ENCODE data around the gene CEPT1. TPM values are rescaled to one million over a fixed set of nuclear protein-coding genes. Genes with fewer than 3 reads are reported as not detected.

The CEPT1 gene
- total RNA-seq, 1 experiment from 2014 or later: 34.2 TPM

DNA sequence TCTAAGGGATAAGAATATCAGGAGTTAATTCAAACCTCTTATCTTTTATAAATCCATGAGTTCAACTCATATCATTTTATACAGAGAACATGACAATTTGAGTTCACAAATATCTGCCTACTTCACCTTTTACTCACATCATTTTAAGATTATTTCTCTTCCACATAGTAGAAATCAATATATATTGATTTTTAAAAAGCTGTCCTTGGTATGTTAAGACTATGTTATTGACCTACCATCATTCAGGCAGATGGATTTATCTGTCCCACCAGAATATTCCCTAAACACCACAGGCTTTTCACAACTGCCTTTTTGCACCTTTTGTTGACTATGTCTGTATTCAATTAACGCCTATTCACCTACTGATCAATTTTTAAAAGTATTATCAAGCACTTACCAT is 13.7 kb upstream of the CEPT1 start:
- H3K27ac ChIP-seq (ENCODE audit: low read depth, low read length): no peak overlapping the region
- POLR2A ChIA-PET: no interaction called here
- H2AFZ ChIP-seq (ENCODE audit: low read depth, low read length, poor library complexity, severe bottlenecking): no peak overlapping the region
- no peak overlapping the region for H3K9ac ChIP-seq (ENCODE audit: low read length)
- DNase-seq (ENCODE audit: low read depth, low spot score) (no peak), ATAC-seq (no peak)
- no peaks in the 10 kb centered on the region for H3K27me3 ChIP-seq (ENCODE audit: insufficient read depth, low read length)
- CTCF ChIA-PET: no interaction called here
- no peaks in the 10 kb centered on the region for H4K20me1 ChIP-seq (ENCODE audit: insufficient read depth)
- H3K9me3 ChIP-seq (ENCODE audit: control insufficient read depth in 1 of 2, insufficient read depth in 1 of 2, low read depth in 1 of 2, low read length in 2 of 2): no peaks in the 10 kb centered on the region
- no peak overlapping the region for H3K4me3 ChIP-seq (replicated peaks in 1 of 2; ENCODE audit: low read depth in 1 of 2, low read length in 2 of 2)
- no peaks in the 10 kb centered on the region for H3K9me2 ChIP-seq (ENCODE audit: insufficient read depth)
- H3K79me2 ChIP-seq (ENCODE audit: insufficient read depth, low read length): no peaks in the 10 kb centered on the region
- intact Hi-C loops (cut with micrococcal nuclease): no loop called here
- no peak overlapping the region for H3K4me2 ChIP-seq (ENCODE audit: low read length)
- TF ChIP-seq FOSL1 (IDR thresholded peaks at IDR 0.05; ENCODE audit: low read depth): no peak
- TF ChIP-seq CBX3 (IDR thresholded peaks at IDR 0.05; ENCODE audit: low read depth): no peak
- no peak for TF ChIP-seq ATF3 (IDR thresholded peaks at IDR 0.05)
- no peak for TF ChIP-seq SIN3A (IDR thresholded peaks at IDR 0.05; ENCODE audit: low read depth)
- no peak for TF ChIP-seq YY1 (IDR thresholded peaks at IDR 0.05; ENCODE audit: extremely low read depth, insufficient replicate concordance, low read depth, low read length)
- TF ChIP-seq ZNF274 (IDR thresholded peaks at IDR 0.05; ENCODE audit: low read depth, low read length): no peak
- TF ChIP-seq JUND (IDR thresholded peaks at IDR 0.05): no peak
- TF ChIP-seq POLR2A (IDR thresholded peaks at IDR 0.05; ENCODE audit: borderline replicate concordance, extremely low read depth, insufficient read depth, insufficient read length): no peak
- TF ChIP-seq REST (IDR thresholded peaks at IDR 0.05; ENCODE audit: low read depth): no peak
- no peak for TF ChIP-seq RAD21 (IDR thresholded peaks at IDR 0.05; ENCODE audit: low read depth)
- TF ChIP-seq ELF1 (IDR thresholded peaks at IDR 0.05; ENCODE audit: borderline replicate concordance, low read depth): no peak
- no peak for TF ChIP-seq EZH2 (IDR thresholded peaks at IDR 0.05)
- TF ChIP-seq CEBPB (IDR thresholded peaks at IDR 0.05; ENCODE audit: low read depth): no peak
- TF ChIP-seq TCF7L2 (IDR thresholded peaks at IDR 0.05; ENCODE audit: borderline replicate concordance, extremely low read depth, insufficient read depth, insufficient read length): no peak
- TF ChIP-seq EGR1 (IDR thresholded peaks at IDR 0.05; ENCODE audit: low read depth): no peak
- no peak for TF ChIP-seq EZH2phosphoT487 (IDR thresholded peaks at IDR 0.05; ENCODE audit: borderline replicate concordance)
- TF ChIP-seq ZFX (IDR thresholded peaks at IDR 0.05): no peak
- TF ChIP-seq POLR2AphosphoS5 (IDR thresholded peaks at IDR 0.05; ENCODE audit: low read depth, low read length): no peak
- no peaks in the 10 kb centered on the region for H3K4me1 ChIP-seq (ENCODE audit: control insufficient read depth in 1 of 2, insufficient read depth in 2 of 2, low read length in 2 of 2)
- H3K36me3 ChIP-seq (ENCODE audit: control insufficient read depth in 1 of 2, insufficient read depth in 2 of 2, low read length in 2 of 2): peaks cover 5 to 17% of the 10 kb centered on the region in 2 experiments; a peak in 2 of 4 replicates
- BruUV-seq (replicated peaks): no TSS peak
- RAD21 ChIA-PET (ENCODE audit: low non-redundant PET in 1 of 2, low total read pairs in 2 of 2, uncharacterized antibody in 2 of 2, unreplicated experiment in 2 of 2): no interaction called here
